NCI-H146 treated with DMSO at 0.1 percent for 48 hours (cell line): Measurements from ENCODE around the gene UBE2V1.
"Not testable (repeated sequence)": the region's sequence is repeated elsewhere in the genome, so short reads cannot be mapped to it uniquely, and the experiment has no call there.

ENCODE experiments used
- DNase-seq: peaks from one replicate; lab custom pipeline; 2025; ENCODE audit not compliant: unreplicated experiment; lab: John Stamatoyannopoulos, UW

The UBE2V1 gene

DNA sequence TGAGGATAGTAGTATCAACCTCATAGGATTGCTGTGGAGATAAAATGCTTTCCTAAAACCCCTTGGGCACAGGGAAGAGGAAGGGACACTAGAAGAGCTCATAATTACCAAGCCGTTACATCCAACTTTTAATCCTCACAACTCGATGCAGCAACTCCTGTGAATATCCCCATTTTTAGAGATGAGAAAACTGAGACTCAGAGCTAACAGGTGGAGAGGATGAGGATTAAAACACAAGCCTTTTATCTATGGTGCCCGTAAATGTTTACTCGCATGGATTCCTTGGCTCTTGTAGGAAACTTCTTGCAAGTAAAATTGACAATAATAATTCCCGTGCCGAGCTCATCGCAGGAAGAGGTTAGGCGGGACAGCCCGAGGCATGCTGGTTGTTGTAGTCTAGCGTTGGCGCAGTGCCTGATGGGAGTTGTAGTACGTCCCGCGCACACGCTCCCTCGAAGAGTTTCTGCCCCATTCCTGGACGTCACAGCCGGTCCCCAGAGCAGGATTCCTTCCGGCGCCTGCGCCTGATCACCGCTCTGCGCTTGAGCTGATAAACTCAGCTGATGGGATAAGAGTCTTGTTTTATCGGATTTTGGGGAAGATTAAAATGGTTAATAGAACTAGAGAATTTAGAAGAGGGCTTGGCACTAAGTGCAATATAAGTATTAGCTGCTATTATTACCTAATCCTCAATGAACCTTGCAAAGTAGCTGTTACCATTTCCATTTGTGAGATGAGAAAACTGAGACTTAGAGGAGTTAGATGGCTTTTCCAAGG lies 2.8 kb upstream of the UBE2V1 start:
- DNase-seq: peak; percentile 92

- DNase-seq: no peak
These were observed 2.1 kb upstream of the UBE2V1 start for GRCh38 chr20:50115041-50115512.

DNA sequence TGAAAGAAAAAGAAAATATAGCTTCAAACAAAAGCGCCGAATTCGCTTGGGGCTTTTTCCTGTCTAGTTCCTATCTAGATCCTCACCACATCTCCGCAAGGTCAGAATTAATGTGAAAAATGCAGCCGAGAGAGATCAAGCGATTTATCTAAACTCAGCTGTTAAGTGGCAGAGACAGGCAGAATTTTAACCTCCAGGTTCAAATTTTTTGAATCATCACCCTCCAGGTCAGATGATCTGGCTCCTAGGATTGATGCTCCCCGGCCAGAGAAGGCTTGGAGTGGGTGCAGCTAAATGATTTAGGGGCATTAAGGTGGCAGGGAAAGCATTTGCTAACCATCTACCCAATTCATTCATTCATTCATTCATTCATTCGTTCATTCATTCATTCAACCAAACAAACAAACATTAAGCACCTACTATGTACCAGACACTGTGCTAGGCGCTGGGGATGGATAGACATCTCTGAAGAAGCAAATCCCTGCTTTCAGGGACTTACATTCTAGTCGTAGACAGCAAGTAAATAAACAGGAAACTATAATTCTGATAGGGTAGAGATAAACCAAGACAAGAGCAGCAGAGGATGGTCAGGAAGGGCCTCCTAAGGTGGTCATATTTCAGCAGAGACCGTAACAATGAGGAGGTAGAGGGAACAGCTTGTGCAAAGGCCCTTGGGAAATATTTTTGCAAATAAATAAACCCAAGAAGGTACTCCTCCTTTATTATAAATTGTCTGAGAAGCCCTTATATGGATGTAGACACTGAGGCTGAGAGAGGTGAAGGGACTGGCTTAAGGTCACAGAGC lies 672 bp upstream of the UBE2V1 start:
- no peak for DNase-seq

DNA sequence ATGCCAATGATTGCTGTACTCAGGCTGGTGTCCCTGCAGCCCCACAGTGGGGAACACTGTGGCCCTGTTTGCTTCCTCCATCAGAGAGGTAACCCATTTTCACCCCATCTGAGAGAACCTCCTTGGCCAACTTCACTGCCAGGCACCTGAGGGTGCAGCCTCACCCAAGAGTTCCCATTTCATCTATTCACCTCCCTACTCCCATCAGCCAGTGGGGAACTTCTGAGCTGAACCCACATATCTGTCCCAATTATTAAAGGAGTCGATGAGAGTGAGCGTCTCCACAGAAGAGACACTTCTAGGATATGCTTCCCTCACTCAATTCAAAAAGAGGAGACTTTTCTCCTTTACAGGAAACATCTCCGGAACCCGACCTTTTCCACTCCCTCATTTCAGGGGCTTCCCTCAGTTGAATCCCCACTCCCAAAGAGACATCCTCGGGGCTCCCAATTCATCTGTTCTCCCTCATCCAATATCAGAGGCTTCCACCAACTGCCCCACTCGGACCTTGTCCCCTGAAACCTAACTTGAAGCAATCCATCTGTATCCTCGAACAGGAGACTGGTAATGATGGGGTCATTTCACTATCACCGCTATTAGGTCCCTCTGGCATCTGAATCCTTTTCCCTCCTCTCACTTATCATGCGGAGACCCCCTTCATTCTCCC lies 988 bp downstream of the UBE2V1 start:
- no peak for DNase-seq

- no peak for DNase-seq
These were observed 1.7 kb downstream of the UBE2V1 start for GRCh38 chr20:50111120-50111828.

- no peak for DNase-seq
These were observed 2.6 kb downstream of the UBE2V1 start for GRCh38 chr20:50110141-50111047.

GRCh38 chr20:50108556-50109235 lies 4.3 kb downstream of the UBE2V1 start:
- DNase-seq: no peak

- no peak for DNase-seq
These were observed 5.1 kb downstream of the UBE2V1 start for GRCh38 chr20:50107796-50108331.

GRCh38 chr20:50107086-50107660 lies 5.8 kb downstream of the UBE2V1 start:
- no peak for DNase-seq

GRCh38 chr20:50106669-50107068 lies 6.3 kb downstream of the UBE2V1 start:
- not testable (repeated sequence) for DNase-seq

DNA sequence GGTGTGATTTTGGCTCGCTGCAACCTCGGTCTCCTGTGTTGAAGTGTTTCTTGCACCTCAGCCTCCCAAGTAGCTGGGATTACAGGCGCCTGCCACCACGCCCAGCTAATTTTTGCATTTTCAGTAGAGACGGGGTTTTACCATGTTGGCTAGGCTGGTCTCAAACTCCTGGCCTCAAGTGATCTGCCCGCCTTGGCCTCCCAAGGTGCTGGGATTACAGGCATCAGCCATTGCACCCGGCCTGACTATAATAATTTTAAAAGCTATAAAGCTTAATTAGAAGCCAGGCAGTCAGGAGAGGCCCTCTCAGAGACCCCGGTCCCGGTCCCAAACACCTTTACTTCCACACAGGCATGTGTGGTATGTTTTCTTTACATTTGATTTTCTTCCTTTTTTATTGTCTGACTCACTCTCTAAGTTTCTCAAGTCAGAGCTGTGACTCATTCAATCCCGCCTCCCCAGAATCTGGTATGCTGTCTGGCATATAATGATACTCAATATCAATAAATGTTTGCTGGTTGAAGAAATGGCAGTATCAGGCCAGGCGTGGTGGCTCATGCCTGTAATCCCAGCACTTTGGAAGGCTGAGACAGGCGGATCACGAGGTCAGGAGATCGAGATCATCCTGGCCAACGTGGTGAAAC lies 9.4 kb downstream of the UBE2V1 start:
- DNase-seq: not testable (repeated sequence)

- DNase-seq: not testable (repeated sequence)
These were observed 10.4 kb downstream of the UBE2V1 start for GRCh38 chr20:50102551-50102950.

DNA sequence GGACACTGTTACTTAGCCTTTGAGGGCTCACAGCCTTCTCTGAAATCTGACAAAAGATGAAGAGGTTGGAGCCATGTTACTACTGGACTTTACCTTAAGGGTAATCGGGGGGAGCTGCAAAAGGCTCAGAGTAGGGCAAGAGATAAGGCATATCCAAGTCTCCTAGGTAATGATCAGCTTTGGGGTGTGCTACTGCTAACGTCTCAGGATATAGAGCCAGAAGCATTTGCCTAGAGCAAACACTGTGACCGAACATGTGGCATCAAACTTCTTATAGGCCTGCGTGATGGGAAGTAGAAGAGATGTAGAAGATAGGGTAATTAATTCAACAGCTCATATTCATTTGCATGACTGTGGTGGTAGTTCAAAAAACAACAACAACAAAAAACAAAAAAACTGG lies 11.1 kb downstream of the UBE2V1 start:
- DNase-seq: no peak

DNA sequence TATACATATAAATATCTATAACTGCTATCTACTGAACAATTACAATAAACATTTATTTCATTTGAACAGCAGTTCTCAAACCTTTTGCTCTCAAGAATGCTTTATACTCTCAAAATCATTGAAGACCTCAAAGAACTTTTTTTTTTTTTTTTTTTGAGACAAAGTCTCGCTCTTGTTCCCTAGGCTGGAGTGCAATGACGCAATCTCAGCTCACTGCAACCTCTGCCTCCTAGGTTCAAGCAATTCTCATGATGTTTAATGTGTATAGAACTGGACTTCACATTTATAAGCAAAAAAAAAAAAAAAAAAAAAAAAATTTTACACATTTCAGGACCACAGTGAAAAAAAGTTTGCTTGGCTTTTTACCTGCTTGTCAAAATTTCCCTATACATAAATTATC lies 11.7 kb downstream of the UBE2V1 start:
- DNase-seq: no peak

DNA sequence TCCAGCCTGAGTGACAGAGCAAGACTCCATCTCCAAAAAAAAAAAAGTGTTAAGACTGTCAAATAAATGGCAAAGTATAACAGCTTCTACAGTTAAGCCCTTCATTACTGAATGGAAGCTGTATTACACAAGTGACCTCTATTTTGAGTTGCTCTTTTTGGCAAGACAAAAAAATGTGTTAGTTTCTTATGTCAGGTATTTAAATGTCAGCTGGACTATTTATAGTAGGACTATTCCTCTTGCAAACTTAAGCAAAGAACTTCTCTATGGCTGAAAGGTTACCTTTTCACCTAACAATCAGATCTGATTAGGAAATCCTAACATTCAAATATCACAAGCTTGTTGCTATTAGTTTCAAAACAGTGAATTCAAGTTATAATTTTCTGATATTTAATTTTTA lies 12.4 kb downstream of the UBE2V1 start:
- DNase-seq: no peak

DNA sequence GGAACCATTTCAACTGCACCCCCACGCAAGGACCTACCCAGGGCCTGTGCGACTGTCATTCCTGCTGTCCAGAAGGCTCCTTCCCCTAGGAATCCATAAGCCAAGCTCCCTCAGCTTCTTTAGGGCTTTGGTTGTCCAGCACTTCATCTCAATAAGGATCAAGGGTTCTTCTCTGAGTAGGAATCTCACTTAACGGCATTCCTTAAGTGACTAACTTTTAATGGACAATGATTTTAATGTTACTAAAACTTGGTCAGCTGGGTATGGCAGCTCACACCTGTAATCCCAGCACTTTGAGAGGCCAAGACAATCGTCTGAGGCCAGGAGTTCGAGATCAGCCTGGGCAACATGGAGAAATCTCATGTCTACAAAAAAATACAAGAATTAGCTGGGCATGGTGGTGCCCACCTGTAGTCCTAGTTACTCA lies 13.4 kb downstream of the UBE2V1 start:
- no peak for DNase-seq

DNA sequence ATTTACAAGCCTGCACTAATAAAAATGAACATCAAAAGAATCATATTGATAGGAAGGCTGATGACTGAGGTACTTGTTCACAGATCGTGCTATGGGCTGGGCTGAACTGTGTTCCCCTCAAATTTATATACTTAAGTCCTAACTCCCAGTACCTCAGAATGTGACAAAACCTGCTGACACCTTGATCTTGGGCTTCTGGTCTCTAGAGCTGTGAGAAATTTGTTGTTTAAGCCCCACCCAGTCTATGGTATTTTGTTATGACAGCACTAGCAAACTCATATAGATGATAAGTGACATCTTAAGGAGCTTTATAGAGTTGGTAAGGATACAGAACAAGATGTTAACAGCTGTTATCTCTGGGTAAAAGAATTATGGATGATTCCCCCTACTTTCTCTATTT lies 13.8 kb downstream of the UBE2V1 start:
- no peak for DNase-seq

GRCh38 chr20:50098259-50098658 lies 14.7 kb downstream of the UBE2V1 start:
- no peak for DNase-seq
